ENCODE data around the gene MICAL2.

GRCh38 chr11:12291313-12291712 lies 180.9 kb downstream of the MICAL2 start:
- TF ChIP-seq POLR2AphosphoS5 (IDR thresholded peaks at IDR 0.05; ENCODE audit: borderline replicate concordance, low read depth, low read length): no peak
- TF ChIP-seq EZH2 (IDR thresholded peaks at IDR 0.05): no peak
